GM12892 (cell line): ENCODE data around the gene OPN5.

Source experiments
- POLR2A ChIP-seq: IDR thresholded peaks from 2 replicates; pipeline ENCODE4 v1.6.1; 2011; ENCODE audit warnings: low read depth, low read length, control low read depth
- TAF1 ChIP-seq: IDR thresholded peaks from 2 replicates; pipeline ENCODE4 v1.6.1; 2011; ENCODE audit warnings: low read depth, mild to moderate bottlenecking, control low read depth, low read length, borderline replicate concordance

DNA sequence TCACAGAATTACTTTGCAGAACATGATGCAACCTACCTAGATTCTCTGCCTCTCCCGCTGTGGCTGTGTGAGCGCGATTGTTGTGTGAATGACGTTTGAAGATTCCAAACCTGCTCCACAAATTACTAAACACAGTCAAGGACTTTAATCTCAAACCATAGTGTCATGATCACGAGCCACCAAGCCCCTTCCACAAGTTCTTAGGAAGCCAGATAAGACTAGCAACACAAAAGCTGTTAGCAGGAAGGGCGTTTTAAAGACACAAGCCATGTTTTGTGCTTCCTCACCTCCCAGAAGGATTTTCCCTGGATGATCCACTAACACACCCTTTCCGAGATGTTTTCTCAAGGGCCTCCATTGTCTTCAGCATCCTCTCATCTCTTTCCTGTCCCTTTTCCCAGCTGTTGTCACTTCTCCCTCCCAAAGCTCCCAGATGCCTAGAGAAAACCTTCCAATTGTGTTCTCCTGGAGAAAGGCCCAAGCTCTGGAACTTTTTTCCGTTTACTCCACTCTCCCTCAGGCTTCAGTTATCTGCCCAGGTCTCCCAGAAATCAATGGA, 12.8 kb downstream of the OPN5 start:
- no peak for TF ChIP-seq POLR2A
- no peak for TF ChIP-seq TAF1
